ENCODE measurements around the gene ABCC2.
A peak's percentile ranks its signal among the peaks of the same experiment; 100 is the strongest.
"Not testable (repeated sequence)": the region's sequence is repeated elsewhere in the genome, so short reads cannot be mapped to it uniquely, and the experiment has no call there.

Gene ABCC2

GRCh38 chr10:99855479-99856071 is 73.1 kb downstream of the ABCC2 start:
- no peak for DNase-seq

- no peak for DNase-seq
Measured at GRCh38 chr10:99858849-99859248, 76.4 kb downstream of the ABCC2 start.

DNA sequence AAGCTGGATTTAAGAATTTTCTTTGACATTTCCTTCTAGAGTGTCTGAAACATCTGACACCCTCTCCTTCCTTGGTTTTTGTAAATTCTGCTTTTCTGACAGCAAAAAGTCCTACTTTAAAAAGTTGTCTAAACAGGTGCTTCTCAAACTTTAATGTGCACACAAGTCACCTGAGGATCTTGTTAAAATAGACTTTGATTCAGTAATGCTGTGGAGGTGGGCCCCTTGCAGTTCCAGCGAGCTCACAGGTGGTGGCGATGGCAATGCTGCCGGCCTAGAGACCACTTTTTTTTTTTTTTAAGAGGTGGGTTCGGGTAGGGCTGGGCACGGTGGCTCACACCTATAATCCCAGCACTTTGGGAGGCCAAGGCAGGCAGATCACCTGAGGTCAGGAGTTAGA is 77.1 kb downstream of the ABCC2 start:
- DNase-seq, result no peak

GRCh38 chr10:99860466-99860865 is 78.0 kb downstream of the ABCC2 start:
- no peak for DNase-seq

- not testable (repeated sequence) for DNase-seq
Measured at GRCh38 chr10:99863535-99864240, 81.2 kb downstream of the ABCC2 start.

- DNase-seq, result not testable (repeated sequence)
Measured at GRCh38 chr10:99867250-99867649, 84.8 kb downstream of the ABCC2 start.

- no peak for DNase-seq
Measured at GRCh38 chr10:99869581-99870122, 87.2 kb downstream of the ABCC2 start.

DNA sequence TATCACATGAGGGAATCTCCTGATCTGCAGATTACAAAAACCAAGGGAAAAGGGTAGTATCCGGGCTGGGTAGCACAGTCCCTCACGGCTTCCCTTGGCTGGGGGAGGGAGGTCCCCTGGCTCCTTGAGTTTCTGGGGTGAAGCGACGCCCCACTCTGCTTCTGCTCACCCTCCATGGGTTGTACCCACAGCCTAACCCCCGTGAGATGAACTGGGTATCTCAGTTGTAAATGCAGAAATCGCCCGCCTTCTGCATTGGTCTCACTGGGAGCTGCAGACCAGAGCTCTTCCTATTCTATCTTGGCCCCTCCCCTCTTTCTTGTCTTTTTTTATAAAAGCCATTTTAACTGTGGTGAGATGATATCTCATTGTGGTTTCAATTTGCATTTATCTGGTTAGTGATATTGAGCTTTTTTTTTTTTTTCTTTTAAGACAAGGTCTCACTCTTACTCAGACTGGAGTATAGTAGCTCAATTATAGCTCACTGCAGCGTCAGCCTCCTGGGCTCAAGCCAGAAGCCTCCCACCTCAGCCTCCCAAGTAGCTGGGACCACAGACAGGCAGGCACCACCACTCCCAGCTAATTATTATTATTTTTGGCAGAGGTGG is 87.8 kb downstream of the ABCC2 start:
- DNase-seq, result peak; percentile 22

GRCh38 chr10:99872367-99873162 is 90.1 kb downstream of the ABCC2 start:
- no peak for DNase-seq

DNA sequence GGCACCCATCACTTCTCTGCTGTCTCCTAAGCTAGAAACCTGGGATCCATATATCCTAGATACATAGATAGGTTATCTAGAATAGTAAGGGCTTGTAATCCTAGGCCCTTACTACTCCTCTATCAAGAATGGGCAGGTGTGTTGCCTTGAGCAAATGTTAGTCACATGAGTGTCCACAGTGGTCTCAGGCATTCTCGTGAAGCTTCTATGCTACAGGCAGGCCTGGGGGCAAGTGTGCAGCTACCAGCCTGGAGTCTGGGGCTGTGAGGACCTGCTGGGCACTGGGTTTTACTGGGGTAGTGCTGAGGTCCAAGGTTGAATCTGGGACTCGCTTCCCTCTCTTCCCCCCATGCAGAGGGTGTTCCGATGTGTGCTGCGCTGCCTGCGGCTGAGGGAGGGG is 91.4 kb downstream of the ABCC2 start:
- no peak for DNase-seq

GRCh38 chr10:99874341-99875085 is 92.1 kb downstream of the ABCC2 start:
- DNase-seq, result no peak

- no peak for DNase-seq
Measured at GRCh38 chr10:99875473-99875872, 93.0 kb downstream of the ABCC2 start.

- DNase-seq, result no peak
Measured at GRCh38 chr10:99880080-99880835, 97.8 kb downstream of the ABCC2 start.

DNA sequence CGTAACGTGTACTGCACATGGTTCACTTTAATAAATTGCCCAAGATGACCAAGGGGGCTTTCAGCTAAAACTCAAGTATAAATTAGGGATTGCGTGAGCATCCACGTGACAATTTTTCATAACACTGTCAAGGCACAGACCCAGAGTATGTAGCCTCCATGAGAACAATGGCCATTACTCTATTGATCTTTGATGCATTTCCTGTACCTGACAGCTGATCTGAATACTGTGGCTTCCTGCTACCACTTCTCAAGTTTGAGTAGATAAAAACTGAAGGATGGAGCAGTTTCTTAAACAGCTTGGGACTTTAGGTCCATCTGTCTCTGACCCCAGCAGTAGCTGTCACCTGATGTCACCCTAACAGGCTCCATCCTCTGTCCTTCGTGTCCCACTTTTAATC is 98.9 kb downstream of the ABCC2 start:
- DNase-seq, result no peak

GRCh38 chr10:99883523-99883922 is 101.1 kb downstream of the ABCC2 start:
- DNase-seq, result no peak

GRCh38 chr10:99888622-99889021 is 106.2 kb downstream of the ABCC2 start:
- no peak for DNase-seq

DNA sequence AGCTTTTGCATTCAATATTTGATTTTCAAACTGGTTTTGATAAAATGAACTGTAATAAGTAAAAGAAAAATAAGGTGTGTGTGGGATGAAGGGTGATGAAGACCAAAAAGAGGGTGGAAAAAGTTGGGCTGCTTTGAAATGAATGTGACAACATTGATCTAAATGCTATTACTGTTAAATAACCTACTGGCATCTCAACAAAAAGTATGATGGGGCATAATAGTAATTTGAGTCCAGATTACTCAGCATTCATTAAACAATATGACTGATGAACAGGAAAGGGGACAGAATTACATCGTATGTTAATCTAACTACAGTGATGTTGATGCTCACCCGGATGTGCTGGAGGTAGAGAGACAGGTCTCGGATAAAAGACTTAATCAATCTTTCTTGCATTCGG is 112.2 kb downstream of the ABCC2 start:
- DNase-seq, result no peak

DNA sequence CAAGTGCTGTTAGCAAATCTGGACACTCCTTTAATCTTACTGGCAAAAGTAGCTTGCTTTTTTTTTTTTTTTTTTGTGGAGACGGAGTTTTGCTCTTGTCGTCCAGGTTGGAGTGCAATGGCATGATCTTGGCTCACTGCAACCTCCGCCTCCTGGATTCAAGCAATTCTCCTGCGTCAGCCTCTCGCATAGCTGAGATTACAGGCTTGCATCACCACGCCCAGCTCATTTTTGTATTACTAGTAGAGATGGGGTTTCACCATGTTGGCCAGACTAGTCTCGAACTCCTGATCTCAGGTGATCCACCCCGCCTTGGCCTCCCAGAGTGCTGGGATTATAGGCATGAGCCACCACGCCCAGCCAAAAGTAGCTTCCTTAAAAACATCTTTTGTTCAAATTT is 112.6 kb downstream of the ABCC2 start:
- not testable (repeated sequence) for DNase-seq

GRCh38 chr10:99895867-99896266 is 113.4 kb downstream of the ABCC2 start:
- DNase-seq, result no peak

Data from GF-D8 (cell line).